Gastrocnemius medialis (tissue), 4 donors: ENCODE data around the gene DLGAP5. TPM values are rescaled to one million over a fixed set of nuclear protein-coding genes. Genes with fewer than 3 reads are reported as not detected.

Experiments used
- ATAC-seq, 2 donors: fragments of 150-250 bp; one replicate each; pipeline ENCODE4 v1.9.1; 2016
- DNase-seq, 2 donors: peaks; one replicate each; pipeline ENCODE4 v3.0.0-alpha.2; 2019
- H3K27ac ChIP-seq, 4 donors: fragments of 200-600 bp; sonication (generic); 1 replicate in 1 of 4; 2 replicates in 3 of 4; pipeline ENCODE4 v1.5.1; 2016 to 2018; ENCODE audit warnings: mild to moderate bottlenecking in 2 of 4, moderate library complexity in 1 of 4
- H3K27me3 ChIP-seq, 3 donors: fragments of 200-600 bp; sonication (generic) in 2 of 3; 1 replicate in 1 of 3; 2 replicates in 2 of 3; pipeline versions ENCODE4 v1.5.1 to v1.6.0; 2016 to 2019; ENCODE audit warnings: mild to moderate bottlenecking in 1 of 3, moderate library complexity in 1 of 3
- H3K36me3 ChIP-seq, 2 donors: fragments of 200-600 bp; sonication (generic) in 1 of 2; one replicate each; pipeline ENCODE4 v1.5.1; 2017 to 2018
- H3K4me1 ChIP-seq, 2 donors: fragments of 200-600 bp; sonication (generic) in 1 of 2; one replicate each; pipeline ENCODE4 v1.5.1; 2016 to 2017; ENCODE audit warnings: mild to moderate bottlenecking in 2 of 2
- H3K4me3 ChIP-seq, 4 donors: fragments of 200-600 bp; sonication (generic) in 3 of 4; 1 replicate in 1 of 4; 2 replicates in 3 of 4; pipeline ENCODE4 v1.5.1; 2016 to 2019; ENCODE audit warnings: mild to moderate bottlenecking in 2 of 4
- H3K9me3 ChIP-seq, 3 donors: fragments of 200-600 bp; sonication (generic) in 2 of 3; 1 replicate in 1 of 3; 2 replicates in 2 of 3; pipeline ENCODE4 v1.5.1; 2016 to 2019
- POLR2A ChIP-seq, 2 donors: fragments of 450-650 bp; IDR thresholded peaks; one replicate each; pipeline ENCODE4 v1.6.1; 2017; ENCODE audit warnings: antibody characterized with exemption in 2 of 2, mild to moderate bottlenecking in 2 of 2, moderate library complexity in 2 of 2
- in situ Hi-C, 4 donors: fragments of 200-750 bp; cut with MboI; loops; one replicate each; pipeline versions ENCODE4 v1.15.0 to v1.8.0; 2017; ENCODE audit warnings: low sequenced_read_pairs in 4 of 4
- intact Hi-C: fragments of 100-400 bp; cut with DNase I; formaldehyde crosslinking; loops from one replicate; pipeline ENCODE4 v1.15.1; 2023; ENCODE audit warnings: low total_unique reads
- total RNA-seq, 4 donors: library from RNA; depleted of rRNA; stranded (reverse); fragments of >200 nt; gene quantifications; one replicate each; pipeline versions ENCODE4 v1.1.0 to v1.2.3, GENCODE V29; 2016
- TF ChIP-seq, protein P1 (sequence below), 5 experiments: fragments of 450-650 bp in 3 of 5; fragments of 200-600 bp in 2 of 5; sonication (generic) in 2 of 5; IDR thresholded peaks in 4 of 5; conservative IDR thresholded peaks in 1 of 5; 1 replicate in 4 of 5; 2 replicates in 1 of 5; pipeline ENCODE4 v1.5.1; 2016 to 2019; ENCODE audit warnings: antibody characterized with exemption in 5 of 5, mild to moderate bottlenecking in 3 of 5, moderate library complexity in 3 of 5

Gene DLGAP5
- total RNA-seq, 4 donors from 2014 or later: not detected

DNA sequence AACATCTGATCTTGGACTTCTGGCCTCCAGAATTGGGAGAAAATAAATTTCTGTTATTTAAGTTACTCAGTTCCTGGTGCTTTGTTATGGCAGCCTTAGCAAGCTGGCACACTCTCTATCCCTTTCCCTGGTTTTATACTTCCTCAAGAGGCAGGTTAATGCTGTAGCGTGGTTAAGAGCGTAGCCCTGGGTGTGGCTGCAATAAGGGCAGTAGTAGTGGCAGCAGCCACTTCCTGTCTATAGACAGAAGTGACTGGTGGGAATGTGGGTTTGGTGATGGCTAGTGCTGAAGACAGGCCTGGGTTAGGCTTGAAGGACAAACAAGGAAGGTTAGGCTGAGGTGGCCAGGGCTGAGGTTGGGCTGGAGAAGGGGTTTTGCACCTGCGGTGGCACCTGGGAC, 66.0 kb downstream of the DLGAP5 start:
- H3K4me1 ChIP-seq: peaks cover 7 to 9% of the 10 kb centered on the region in 2 donors
- in situ Hi-C loops (no loop called here), intact Hi-C loops (no loop called here)
- ATAC-seq (no peak), DNase-seq (peak in 1 of 2 donors; percentile 38)
- TF ChIP-seq, protein P1, sequence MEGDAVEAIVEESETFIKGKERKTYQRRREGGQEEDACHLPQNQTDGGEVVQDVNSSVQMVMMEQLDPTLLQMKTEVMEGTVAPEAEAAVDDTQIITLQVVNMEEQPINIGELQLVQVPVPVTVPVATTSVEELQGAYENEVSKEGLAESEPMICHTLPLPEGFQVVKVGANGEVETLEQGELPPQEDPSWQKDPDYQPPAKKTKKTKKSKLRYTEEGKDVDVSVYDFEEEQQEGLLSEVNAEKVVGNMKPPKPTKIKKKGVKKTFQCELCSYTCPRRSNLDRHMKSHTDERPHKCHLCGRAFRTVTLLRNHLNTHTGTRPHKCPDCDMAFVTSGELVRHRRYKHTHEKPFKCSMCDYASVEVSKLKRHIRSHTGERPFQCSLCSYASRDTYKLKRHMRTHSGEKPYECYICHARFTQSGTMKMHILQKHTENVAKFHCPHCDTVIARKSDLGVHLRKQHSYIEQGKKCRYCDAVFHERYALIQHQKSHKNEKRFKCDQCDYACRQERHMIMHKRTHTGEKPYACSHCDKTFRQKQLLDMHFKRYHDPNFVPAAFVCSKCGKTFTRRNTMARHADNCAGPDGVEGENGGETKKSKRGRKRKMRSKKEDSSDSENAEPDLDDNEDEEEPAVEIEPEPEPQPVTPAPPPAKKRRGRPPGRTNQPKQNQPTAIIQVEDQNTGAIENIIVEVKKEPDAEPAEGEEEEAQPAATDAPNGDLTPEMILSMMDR (IDR thresholded peaks at IDR 0.05 in 4 of 5, conservative IDR thresholded peaks at IDR 0.05 in 1 of 5): no peak
- no peak for TF ChIP-seq POLR2A (IDR thresholded peaks at IDR 0.05)
- no peak overlapping the region for H3K27ac ChIP-seq
- H3K9me3 ChIP-seq: no peaks in the 10 kb centered on the region
- peaks cover 0 to 6% (median 0%) of the 10 kb centered on the region in 3 donors for H3K27me3 ChIP-seq
- H3K4me3 ChIP-seq: no peak overlapping the region
- H3K36me3 ChIP-seq: no peaks in the 10 kb centered on the region

DNA sequence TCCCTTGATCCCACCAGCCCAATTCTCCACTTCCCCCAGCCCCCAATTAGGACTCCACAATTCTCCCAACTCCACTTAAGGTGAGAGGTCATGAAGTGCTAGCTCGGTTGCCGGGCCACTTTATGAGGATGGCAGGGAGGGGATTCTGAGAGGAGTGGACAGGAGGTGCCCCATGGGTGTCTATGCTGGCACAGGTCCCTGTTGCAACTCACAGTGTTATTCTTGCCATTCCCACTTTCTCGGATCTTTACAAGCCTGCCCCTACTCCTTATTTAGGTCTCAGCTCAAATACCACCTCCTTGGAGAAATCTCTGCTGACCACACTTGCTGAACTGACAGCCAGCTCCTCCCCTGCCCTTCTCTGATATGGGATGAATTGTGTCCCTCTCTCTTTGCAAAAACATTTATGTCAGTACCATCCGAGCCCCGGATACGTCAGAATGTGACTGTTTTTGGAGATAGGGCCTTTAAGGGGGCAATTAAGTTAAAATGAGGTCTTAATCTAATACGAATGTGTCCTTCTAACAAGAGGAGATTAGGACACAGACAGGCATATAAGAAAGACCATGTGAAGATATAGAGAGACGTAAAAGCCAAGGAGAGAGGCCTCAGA, 66.5 kb downstream of the DLGAP5 start:
- no peak overlapping the region for H3K4me3 ChIP-seq
- in situ Hi-C loops: no loop called here
- intact Hi-C loops: no loop called here
- no peaks in the 10 kb centered on the region for H3K9me3 ChIP-seq
- ATAC-seq (no peak), DNase-seq (no peak)
- no peak overlapping the region for H3K27ac ChIP-seq
- no peaks in the 10 kb centered on the region for H3K36me3 ChIP-seq
- H3K4me1 ChIP-seq: peaks cover 7 to 12% of the 10 kb centered on the region in 2 donors
- peaks cover 0 to 3% (median 0%) of the 10 kb centered on the region in 3 donors for H3K27me3 ChIP-seq
- TF ChIP-seq, protein P1 (IDR thresholded peaks at IDR 0.05 in 4 of 5, conservative IDR thresholded peaks at IDR 0.05 in 1 of 5): no peak
- no peak for TF ChIP-seq POLR2A (IDR thresholded peaks at IDR 0.05)

DNA sequence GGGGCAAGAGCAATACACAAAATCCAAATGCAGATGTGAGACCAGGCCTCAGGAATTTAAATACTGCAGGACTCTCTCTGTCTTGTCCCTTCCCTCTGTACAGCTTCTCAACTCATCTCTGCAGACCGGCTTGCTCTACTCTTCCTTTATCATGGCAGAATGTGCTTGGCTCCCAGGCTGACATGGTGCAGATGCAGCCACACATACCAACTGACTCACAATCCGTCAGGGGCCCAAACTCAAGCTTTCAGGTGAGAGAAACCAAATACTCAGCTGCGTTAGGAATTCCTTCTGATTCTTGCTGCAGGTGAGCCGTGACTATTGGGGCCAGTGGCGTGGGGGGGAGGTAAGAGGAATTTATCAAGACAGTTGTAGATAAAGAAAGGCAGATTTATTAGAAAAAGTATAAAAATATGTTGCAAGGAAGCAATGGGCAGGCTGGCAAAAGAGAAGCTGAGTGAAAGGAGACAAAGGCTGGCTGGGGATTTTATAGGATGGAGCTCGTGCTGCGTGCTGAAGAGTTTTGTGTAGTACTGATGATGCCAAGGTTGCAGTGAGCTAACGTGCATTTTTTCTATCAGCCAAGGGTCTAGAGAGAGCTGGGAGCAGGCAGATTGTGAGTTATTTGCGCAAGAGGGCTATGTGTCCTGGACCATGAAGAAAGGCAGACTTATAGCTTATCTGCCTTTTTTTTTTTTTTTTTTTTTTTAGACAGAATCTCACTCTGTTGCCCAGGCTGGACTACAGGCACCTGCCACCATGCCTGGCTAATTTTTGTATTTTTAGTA, 67.3 kb downstream of the DLGAP5 start:
- no peak overlapping the region for H3K4me3 ChIP-seq
- peaks cover 11 to 18% of the 10 kb centered on the region in 2 donors for H3K4me1 ChIP-seq
- in situ Hi-C loops (no loop called here), intact Hi-C loops (no loop called here)
- no peaks in the 10 kb centered on the region for H3K36me3 ChIP-seq
- H3K27ac ChIP-seq: no peak overlapping the region
- no peak for TF ChIP-seq POLR2A (IDR thresholded peaks at IDR 0.05)
- TF ChIP-seq, protein P1 (IDR thresholded peaks at IDR 0.05 in 4 of 5, conservative IDR thresholded peaks at IDR 0.05 in 1 of 5): no peak
- DNase-seq: no peak
- H3K9me3 ChIP-seq: no peaks in the 10 kb centered on the region
- ATAC-seq: no peak
- H3K27me3 ChIP-seq: no peaks in the 10 kb centered on the region

DNA sequence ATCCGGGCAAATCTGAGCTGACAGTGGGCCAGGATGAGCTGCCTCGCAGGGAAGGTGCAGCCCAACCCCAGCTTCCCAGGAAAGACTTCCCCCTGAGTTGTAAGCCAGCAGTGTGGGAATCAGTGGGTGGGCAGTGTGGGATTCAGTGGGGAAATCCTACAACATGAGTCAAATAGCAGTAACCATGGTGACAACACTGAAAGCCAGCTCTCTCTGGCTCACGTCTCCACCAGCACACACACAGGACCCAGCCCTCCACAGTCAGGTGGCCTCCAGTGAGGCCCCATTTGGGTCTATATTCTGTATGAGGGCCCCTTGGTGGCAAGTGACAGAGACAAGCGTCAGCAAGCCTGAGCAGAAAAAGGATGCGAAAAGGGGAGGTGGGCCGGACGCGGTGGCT, 68.3 kb downstream of the DLGAP5 start:
- in situ Hi-C loops (no loop called here), intact Hi-C loops (no loop called here)
- no peak overlapping the region for H3K27ac ChIP-seq
- H3K27me3 ChIP-seq: no peaks in the 10 kb centered on the region
- ATAC-seq: no peak
- H3K4me3 ChIP-seq: no peak overlapping the region
- H3K4me1 ChIP-seq: peaks cover 12 to 20% of the 10 kb centered on the region in 2 donors
- H3K9me3 ChIP-seq: no peaks in the 10 kb centered on the region
- no peaks in the 10 kb centered on the region for H3K36me3 ChIP-seq
- no peak for DNase-seq
- TF ChIP-seq, protein P1 (IDR thresholded peaks at IDR 0.05 in 4 of 5, conservative IDR thresholded peaks at IDR 0.05 in 1 of 5): no peak
- TF ChIP-seq POLR2A (IDR thresholded peaks at IDR 0.05): no peak
